AG04449 (cell line): ENCODE measurements around the gene WDR53.
"Not testable (repeated sequence)": the region's sequence is repeated elsewhere in the genome, so short reads cannot be mapped to it uniquely, and the experiment has no call there.

Source experiments
- CTCF ChIA-PET: fragments of 350-600 bp; formaldehyde crosslinking; extraction: SDS; loops from one replicate; lab custom pipeline; 2021; ENCODE audit warnings: antibody characterized with exemption; lab: Yijun Ruan, JAX
- POLR2A ChIA-PET: fragments of 400-600, 350-600 bp; formaldehyde crosslinking; extraction: SDS; loops from one replicate; lab custom pipeline; 2020; ENCODE audit warnings: antibody characterized with exemption, inconsistent platforms; lab: Yijun Ruan, JAX
- DNase-seq: peaks from one replicate; pipeline ENCODE4 v3.0.0-alpha.2; 2010; ENCODE audit warnings: low read depth, low spot score
- H3K4me3 ChIP-seq: 2 replicates; pipeline ENCODE4 v1.5.1; 2011; ENCODE audit warnings: low read depth, mild to moderate bottlenecking, control low read depth, low read length
- TF ChIP-seq, protein P1 (sequence below): IDR thresholded peaks from one replicate; pipeline ENCODE4 v1.5.1; 2011; ENCODE audit warnings: mild to moderate bottlenecking, moderate library complexity, low read length, control low read depth, inconsistent platforms; ENCODE audit not compliant: insufficient read depth; ENCODE audit errors: missing control alignments

Gene WDR53

DNA sequence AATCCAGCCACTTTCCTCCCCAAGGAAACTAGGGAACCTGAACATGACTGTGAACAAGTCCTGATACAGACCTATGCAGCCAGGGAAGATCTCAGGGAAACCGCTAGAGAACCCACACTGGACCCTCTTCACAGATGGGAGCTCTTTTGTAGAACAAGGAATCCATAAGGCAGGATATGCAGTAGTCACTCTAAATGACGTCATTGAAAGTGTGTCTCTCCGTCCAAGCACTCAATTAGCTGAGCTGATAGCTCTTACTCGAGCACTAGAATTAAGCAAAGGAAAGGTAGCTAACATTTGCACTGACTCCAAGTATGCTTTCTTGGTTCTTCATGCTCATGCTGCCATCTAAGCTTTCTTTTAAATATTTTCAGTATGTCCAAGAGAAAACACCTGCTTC, 43.2 kb downstream of the WDR53 start:
- CTCF ChIA-PET, result interaction anchor here (0.7 to 13.9 kb wide), 7 partner anchors 12 to 452 kb away, joined by 3 to 185 read pairs (median 3); no protein-coding TSS in a partner anchor
- TF ChIP-seq, protein P1, sequence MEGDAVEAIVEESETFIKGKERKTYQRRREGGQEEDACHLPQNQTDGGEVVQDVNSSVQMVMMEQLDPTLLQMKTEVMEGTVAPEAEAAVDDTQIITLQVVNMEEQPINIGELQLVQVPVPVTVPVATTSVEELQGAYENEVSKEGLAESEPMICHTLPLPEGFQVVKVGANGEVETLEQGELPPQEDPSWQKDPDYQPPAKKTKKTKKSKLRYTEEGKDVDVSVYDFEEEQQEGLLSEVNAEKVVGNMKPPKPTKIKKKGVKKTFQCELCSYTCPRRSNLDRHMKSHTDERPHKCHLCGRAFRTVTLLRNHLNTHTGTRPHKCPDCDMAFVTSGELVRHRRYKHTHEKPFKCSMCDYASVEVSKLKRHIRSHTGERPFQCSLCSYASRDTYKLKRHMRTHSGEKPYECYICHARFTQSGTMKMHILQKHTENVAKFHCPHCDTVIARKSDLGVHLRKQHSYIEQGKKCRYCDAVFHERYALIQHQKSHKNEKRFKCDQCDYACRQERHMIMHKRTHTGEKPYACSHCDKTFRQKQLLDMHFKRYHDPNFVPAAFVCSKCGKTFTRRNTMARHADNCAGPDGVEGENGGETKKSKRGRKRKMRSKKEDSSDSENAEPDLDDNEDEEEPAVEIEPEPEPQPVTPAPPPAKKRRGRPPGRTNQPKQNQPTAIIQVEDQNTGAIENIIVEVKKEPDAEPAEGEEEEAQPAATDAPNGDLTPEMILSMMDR, result no peak
- POLR2A ChIA-PET, result no interaction called here
- DNase-seq, result no peak
- no peak overlapping the region for H3K4me3 ChIP-seq

DNA sequence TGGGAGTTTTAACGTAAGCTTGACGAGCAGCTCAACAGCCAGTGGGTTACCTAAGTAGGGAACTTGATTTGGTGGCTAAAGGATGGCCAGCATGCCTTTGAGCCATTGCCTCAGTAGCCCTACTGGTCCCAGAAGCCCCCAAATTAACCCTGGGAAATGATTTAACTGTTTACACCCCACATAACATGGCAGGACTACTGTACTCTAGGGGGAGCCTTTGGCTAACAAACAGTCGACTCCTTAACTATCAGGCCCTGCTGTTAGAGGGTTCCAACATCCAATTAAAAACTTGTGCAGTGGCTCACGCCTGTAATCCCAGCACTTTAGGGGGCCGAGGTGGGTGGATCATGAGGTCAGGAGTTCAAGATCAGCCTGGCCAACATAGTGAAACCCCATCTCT, 43.8 kb downstream of the WDR53 start:
- ChIA-PET POLR2A (no interaction called here), CTCF (interaction anchor here (0.6 to 13.9 kb wide), 12 partner anchors 11 to 452 kb away, joined by 3 to 185 read pairs (median 6); partner anchors contain the start of gene SMCO1)
- TF ChIP-seq, protein P1, result no peak
- no peak overlapping the region for H3K4me3 ChIP-seq
- DNase-seq, result no peak

DNA sequence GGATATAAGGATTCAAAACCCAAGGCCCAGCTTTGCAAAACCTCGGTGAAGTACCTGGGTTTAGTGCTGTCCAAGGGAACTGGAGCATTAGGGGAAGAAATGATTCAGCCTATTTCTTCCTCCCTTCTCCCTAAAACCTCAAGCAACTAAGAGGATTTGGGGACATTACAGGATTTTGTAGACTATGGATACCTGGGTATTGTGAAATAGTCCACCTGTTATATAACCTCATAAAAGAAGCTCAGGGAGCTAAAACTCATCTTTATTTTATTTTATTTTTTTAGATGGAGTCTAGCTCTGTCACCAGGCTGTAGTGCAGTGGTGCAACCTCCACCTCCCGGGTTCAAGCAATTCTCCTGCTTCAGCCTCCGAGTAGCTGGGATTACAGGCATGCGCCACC, 44.5 kb downstream of the WDR53 start:
- CTCF ChIA-PET, result interaction anchor here (0.6 to 13.9 kb wide), 17 partner anchors 10 to 453 kb away, joined by 3 to 185 read pairs (median 5); partner anchors contain the start of gene SMCO1
- DNase-seq, result no peak
- TF ChIP-seq, protein P1, result no peak
- POLR2A ChIA-PET, result no interaction called here
- H3K4me3 ChIP-seq, result no peak overlapping the region

DNA sequence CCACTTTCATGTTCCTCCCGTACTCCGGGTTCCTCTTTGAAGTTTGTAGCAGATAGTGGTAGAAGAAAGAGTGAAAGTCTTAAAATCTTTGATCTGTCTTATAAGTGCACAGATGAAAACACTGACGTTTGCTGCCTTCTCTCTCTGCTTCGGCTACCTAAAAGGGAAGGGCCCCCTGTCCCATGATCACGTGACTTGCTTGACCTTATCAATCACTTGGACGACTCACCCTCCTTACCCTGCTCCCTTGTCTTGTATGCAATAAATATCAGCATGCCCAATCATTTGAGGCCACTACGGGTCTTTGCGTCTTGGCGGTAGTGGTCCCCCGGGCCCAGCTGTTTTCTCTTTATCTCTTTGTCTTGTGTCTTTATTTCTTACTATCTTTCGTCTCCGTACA, 47.1 kb downstream of the WDR53 start:
- CTCF ChIA-PET, result interaction anchor here (0.9 to 13.9 kb wide), 10 partner anchors 7 to 671 kb away, joined by 3 to 185 read pairs (median 5); no protein-coding TSS in a partner anchor
- H3K4me3 ChIP-seq, POLR2A ChIA-PET, DNase-seq: not testable (repeated sequence)

DNA sequence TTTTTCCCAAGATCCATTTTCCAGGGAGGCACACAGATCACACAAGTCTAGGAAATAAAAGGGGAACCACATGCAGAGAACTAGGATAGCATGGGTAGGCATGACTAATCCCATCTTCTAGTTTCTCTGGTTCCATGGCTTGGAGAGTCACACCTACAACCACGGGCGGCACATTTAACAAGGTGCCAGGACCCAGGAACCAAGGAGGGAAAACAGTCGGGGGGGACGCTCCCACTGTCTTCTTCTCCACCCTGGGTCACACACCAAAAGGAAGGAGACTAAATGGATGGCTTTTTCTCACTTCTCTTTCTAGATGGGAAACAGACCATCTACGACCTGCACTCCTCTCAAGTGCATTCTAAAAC, 48.7 kb downstream of the WDR53 start:
- DNase-seq, result no peak
- ChIA-PET CTCF (interaction anchor here (1.0 to 13.9 kb wide), 12 partner anchors 9 to 494 kb away, joined by 3 to 185 read pairs (median 5); partner anchors contain the start of gene RNF168), POLR2A (no interaction called here)
- TF ChIP-seq, protein P1, result no peak
- H3K4me3 ChIP-seq, result no peak overlapping the region

DNA sequence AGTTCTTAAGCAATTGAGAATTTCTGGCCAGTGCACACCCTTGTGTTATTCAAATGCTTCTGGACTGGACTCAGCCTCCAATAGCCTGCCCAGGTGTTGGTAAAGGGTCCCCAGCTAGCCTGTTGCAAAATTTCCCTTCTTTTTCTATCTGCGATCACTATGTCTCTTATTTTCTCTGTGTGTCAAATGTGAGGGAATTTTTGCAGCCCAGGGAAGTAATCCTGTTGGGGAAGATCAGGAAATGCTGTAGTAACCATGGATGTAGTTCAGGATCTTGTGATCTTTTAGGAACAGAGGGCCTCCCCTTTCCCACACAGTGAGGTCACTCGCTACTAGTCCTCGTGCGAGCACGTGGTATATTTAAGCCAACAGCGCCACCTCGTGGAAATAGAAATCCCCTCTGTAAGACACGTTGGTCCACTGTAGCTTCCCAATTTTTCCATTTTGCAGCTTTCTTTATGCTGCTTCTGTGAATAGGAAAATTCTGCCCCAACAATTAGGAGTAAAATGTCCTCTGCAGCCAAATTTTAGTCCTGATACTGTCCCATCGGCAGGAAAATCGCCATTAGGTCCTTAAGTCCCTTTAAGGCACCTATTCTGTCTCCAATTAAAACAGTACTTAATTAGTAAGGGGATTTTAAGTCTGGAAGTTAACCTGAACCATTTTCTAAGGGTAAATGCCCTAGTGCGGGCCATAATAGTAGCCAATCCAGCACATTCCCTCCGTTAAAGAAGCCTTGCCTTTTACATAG, 49.2 kb downstream of the WDR53 start:
- POLR2A ChIA-PET, result no interaction called here
- CTCF ChIA-PET, result interaction anchor here (0.6 to 13.9 kb wide), 16 partner anchors 7 to 493 kb away, joined by 3 to 185 read pairs (median 5); partner anchors contain the start of gene RNF168

More for the DNA sequence above, 49.2 kb downstream of the WDR53 start:
- DNase-seq, result no peak
- TF ChIP-seq, protein P1, result peak; percentile 31
- H3K4me3 ChIP-seq, result no peak overlapping the region
